Neutrophil (primary cell): Measurements from ENCODE around the gene CSRNP2.

Source experiments
- H3K27ac ChIP-seq: fragments of 200-600 bp; sonication (generic); 2 replicates; pipeline ENCODE4 v1.5.1; 2016; ENCODE audit warnings: mild to moderate bottlenecking, moderate library complexity
- H3K27me3 ChIP-seq: fragments of 200-600 bp; sonication (generic); 2 replicates; pipeline ENCODE4 v1.6.0; 2016; ENCODE audit warnings: mild to moderate bottlenecking
- H3K36me3 ChIP-seq: fragments of 200-600 bp; sonication (generic); 2 replicates; pipeline ENCODE4 v1.5.1; 2017
- H3K4me1 ChIP-seq, 2 experiments: fragments of 200-600 bp in 1 of 2; sonication (generic) in 1 of 2; 1 replicate in 1 of 2; 2 replicates in 1 of 2; pipeline versions ENCODE4 v1.5.1 to v1.6.1; 2013 to 2016; ENCODE audit warnings: low read depth in 1 of 2, low read length in 1 of 2, mild to moderate bottlenecking in 1 of 2, moderate library complexity in 1 of 2; ENCODE audit not compliant: control insufficient read depth in 1 of 2, insufficient read depth in 1 of 2
- H3K4me3 ChIP-seq, 2 experiments: fragments of 200-600 bp in 1 of 2; sonication (generic) in 1 of 2; 1 replicate in 1 of 2; 2 replicates in 1 of 2; pipeline ENCODE4 v1.5.1; 2013 to 2016; ENCODE audit warnings: low read depth in 1 of 2, low read length in 1 of 2, mild to moderate bottlenecking in 1 of 2, moderate library complexity in 1 of 2
- H3K9me3 ChIP-seq: fragments of 200-600 bp; sonication (generic); 2 replicates; pipeline ENCODE4 v1.5.1; 2016
- TF ChIP-seq, protein P1 (sequence below): fragments of 200-600 bp; sonication (generic); IDR thresholded peaks from 2 replicates; pipeline ENCODE4 v1.5.1; 2016; ENCODE audit warnings: antibody characterized with exemption

The CSRNP2 gene

DNA sequence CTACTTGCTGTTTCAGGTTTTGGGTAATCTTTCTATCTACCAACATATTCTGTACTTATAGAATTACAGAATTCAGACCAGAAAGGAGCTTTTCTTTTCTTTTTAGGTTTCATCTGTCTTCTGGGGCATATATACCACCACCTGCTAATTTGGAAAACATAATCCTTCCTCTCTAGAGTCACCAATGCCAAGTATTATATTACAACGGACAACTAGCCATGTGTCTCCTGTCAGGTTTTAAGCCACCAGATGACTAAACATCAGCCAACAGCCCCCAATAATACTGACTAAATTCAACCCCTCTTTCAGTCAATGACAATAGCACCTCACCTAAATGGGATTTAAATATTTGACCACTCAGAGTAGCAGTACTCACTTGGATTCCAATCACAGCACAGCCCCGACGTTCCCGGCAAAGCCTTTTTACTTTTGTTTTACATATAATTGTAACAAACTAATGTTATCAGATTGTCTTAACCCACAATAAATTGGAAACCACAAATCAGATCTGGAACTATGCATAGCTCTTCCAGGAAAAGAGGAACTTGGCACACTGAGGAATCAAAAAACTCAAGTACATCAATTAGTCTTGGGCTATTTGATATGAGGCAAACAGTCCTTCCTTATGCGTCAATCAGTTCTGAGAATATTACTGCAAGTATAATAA is 70.7 kb downstream of the CSRNP2 start:
- Histone ChIP-seq H3K27ac (no peak overlapping the region), H3K36me3 (peaks cover under 1% of the 10 kb centered on the region), H3K9me3 (no peaks in the 10 kb centered on the region), H3K4me3 (no peak overlapping the region), H3K27me3 (no peaks in the 10 kb centered on the region), H3K4me1 (peaks cover 6 to 8% of the 10 kb centered on the region in 2 experiments)
- TF ChIP-seq, protein P1, sequence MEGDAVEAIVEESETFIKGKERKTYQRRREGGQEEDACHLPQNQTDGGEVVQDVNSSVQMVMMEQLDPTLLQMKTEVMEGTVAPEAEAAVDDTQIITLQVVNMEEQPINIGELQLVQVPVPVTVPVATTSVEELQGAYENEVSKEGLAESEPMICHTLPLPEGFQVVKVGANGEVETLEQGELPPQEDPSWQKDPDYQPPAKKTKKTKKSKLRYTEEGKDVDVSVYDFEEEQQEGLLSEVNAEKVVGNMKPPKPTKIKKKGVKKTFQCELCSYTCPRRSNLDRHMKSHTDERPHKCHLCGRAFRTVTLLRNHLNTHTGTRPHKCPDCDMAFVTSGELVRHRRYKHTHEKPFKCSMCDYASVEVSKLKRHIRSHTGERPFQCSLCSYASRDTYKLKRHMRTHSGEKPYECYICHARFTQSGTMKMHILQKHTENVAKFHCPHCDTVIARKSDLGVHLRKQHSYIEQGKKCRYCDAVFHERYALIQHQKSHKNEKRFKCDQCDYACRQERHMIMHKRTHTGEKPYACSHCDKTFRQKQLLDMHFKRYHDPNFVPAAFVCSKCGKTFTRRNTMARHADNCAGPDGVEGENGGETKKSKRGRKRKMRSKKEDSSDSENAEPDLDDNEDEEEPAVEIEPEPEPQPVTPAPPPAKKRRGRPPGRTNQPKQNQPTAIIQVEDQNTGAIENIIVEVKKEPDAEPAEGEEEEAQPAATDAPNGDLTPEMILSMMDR, result no peak

DNA sequence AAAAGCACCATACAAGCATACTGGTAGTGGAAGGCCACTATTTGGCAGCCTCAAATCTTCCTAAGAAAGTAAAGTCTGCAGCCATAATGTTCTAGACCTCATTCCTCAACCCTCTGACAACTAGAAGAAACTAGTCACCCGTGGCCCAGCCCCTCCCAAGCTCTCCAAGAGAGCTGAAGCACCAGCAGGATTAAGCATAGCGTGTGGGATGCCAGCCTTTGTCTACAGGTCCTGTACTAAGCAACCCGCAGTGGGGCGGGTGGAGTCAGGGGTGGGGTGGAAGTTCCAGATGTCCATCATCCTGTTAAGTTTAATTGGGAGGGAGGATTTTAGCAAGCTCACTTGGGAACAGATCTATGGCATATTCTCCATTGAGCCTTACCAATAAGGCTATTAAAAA is 71.4 kb downstream of the CSRNP2 start:
- no peaks in the 10 kb centered on the region for H3K9me3 ChIP-seq
- H3K27ac ChIP-seq, result no peak overlapping the region

More for the DNA sequence above, 71.4 kb downstream of the CSRNP2 start:
- TF ChIP-seq, protein P1, result no peak
- H3K27me3 ChIP-seq, result no peaks in the 10 kb centered on the region
- no peak overlapping the region for H3K4me3 ChIP-seq
- peaks cover 6 to 8% of the 10 kb centered on the region in 2 experiments for H3K4me1 ChIP-seq
- H3K36me3 ChIP-seq, result peaks cover 8% of the 10 kb centered on the region
